HTERT RPE-1 (cell line): Measurements from ENCODE around the gene RBBP8NL.

Experiments
- in situ Hi-C: fragments of 300-500 bp; cut with MboI; formaldehyde crosslinking; loops from 4 replicates; pipeline ENCODE4 v1.14.3; 2020; ENCODE audit warnings: low sequenced_read_pairs

Gene RBBP8NL

DNA sequence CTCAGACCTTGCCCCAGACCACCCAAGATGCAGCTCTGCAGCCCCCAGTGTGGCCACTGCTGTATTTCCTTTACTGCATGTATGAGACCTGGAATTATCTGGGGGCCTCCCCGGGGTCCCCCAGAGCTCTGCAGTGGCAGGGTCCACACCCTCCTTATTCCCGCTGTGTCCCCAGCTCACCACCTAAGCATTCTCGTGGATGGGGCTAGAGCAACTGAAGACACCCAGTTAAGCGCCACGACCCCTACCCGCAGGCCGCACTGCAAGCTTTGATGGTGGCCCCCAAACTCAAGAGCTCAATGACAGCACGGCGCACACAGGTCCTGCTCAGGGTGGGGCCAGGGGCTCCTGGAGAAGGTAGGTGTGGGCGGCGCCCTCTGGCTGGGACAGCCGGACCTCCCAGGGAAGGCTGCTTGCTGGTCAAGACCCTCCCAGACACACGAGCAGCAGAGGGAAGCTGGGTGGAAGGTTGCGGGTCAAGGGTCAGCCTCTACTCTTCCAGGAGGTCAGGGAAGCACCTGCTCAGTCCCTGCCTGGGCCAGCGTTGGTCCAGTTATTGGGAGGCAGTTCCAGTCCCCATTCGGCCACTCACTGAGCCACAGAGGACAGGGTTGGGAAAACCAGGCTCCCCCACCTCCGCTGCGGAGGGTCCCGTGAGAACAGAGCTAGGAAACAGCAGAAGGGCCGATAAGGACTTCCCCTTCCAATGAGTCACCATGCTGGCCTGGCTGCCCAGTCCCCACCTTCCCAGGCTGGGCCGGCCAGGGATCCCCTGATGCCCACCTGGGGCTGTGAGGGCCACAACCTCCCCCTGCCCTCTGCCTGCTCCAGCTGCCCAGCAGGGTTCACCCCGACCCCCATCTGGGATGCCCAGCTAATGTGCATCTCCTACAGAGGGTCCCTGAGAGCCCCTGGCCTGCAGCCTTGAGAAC lies 63.2 kb downstream of the RBBP8NL start:
- in situ Hi-C loops = no loop called here

GRCh38 chr20:62362991-62363919 lies 64.1 kb downstream of the RBBP8NL start:
- in situ Hi-C loops = no loop called here

- in situ Hi-C loops = no loop called here
These were observed 64.8 kb downstream of the RBBP8NL start for GRCh38 chr20:62362590-62362940.

DNA sequence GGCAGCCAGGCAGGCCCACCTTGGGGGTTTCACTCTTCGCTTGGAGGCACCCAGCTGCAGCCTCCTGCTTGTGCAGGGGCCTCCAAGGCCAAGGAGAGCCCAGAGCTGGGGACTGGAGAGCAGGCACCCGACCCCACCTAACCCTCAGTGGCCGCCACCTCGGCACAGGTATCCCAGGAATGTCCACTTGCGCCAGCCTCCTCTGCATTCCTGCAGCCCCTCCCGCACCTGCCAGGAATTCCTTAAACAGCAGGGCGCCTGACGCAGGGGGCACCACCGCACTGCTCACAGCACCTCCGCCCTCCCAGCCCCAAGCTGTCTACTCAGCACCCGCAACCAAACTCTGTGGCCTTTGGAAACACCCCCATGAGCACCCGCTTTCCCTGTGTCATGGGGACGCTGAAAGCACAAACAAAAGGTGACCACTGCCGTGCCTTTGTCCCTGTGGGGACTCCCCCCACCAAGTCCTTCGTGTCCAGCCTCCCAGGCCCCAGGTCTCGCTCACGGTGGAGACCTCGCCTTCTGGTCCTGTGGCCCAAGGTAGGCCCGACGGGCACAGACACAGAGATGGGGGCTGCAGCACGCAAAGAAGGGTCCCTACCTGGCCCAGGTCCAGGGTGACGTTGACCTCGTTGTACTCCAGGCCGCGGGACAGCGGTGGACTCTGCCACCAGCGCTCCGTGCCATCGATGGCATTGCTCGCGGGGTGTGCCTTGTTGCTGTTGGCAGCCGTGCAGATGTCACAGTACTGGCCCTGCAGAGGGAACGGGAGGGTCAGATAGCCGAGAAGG lies 65.3 kb downstream of the RBBP8NL start:
- in situ Hi-C loops = no loop called here

- in situ Hi-C loops = no loop called here
These were observed 66.2 kb downstream of the RBBP8NL start for GRCh38 chr20:62360854-62361798.
